Natural killer cell (primary cell): ENCODE results near the gene ARPP21. TPM values are rescaled to one million over a fixed set of nuclear protein-coding genes. Genes with fewer than 3 reads are reported as not detected.
"Not testable (repeated sequence)": the region's sequence is repeated elsewhere in the genome, so short reads cannot be mapped to it uniquely, and the experiment has no call there.

ENCODE experiments used
- ATAC-seq, 3 donors: fragments of 150-1000 bp in 2 of 3; fragments of 200-7000 bp in 1 of 3; cut with Tn5 transposase; 1 replicate in 1 of 3; 2 replicates in 2 of 3; pipeline ENCODE4 v1.10.0; 2021; ENCODE audit warnings: mild to moderate bottlenecking in 2 of 3, moderate library complexity in 2 of 3
- DNase-seq, 2 donors: peaks; one replicate each; pipeline versions ENCODE4 v3.0.0 to v3.0.0-alpha.2; 2013 to 2021; ENCODE audit warnings: mixed read lengths in 1 of 2
- H3K27ac ChIP-seq: one replicate; pipeline ENCODE4 v1.5.1; 2013; ENCODE audit warnings: mild to moderate bottlenecking, low read length
- H3K27me3 ChIP-seq: one replicate; pipeline ENCODE4 v1.6.1; 2013; ENCODE audit warnings: low read length; ENCODE audit not compliant: control insufficient read depth, insufficient read depth
- H3K36me3 ChIP-seq: one replicate; pipeline ENCODE4 v1.6.1; 2013; ENCODE audit warnings: low read length; ENCODE audit not compliant: control insufficient read depth, insufficient read depth
- H3K4me1 ChIP-seq: one replicate; pipeline ENCODE4 v1.6.1; 2013; ENCODE audit warnings: low read length; ENCODE audit not compliant: control insufficient read depth, insufficient read depth
- H3K4me3 ChIP-seq: one replicate; pipeline ENCODE4 v1.5.1; 2013; ENCODE audit warnings: low read length
- H3K9me3 ChIP-seq: one replicate; pipeline ENCODE4 v1.6.1; 2013; ENCODE audit warnings: low read length; ENCODE audit not compliant: control insufficient read depth, insufficient read depth
- H3K27ac Mint-ChIP-seq, 2 donors: one replicate each; pipeline ENCODE4 v1.8.0; 2022; ENCODE audit warnings: mild to moderate bottlenecking in 2 of 2, mixed read lengths in 2 of 2, moderate library complexity in 1 of 2
- H3K27me3 Mint-ChIP-seq, 2 donors: one replicate each; pipeline ENCODE4 v1.8.0; 2022; ENCODE audit warnings: low read depth in 2 of 2, mixed read lengths in 2 of 2
- H3K36me3 Mint-ChIP-seq: one replicate; pipeline ENCODE4 v1.8.0; 2022; ENCODE audit warnings: mixed read lengths
- H3K4me1 Mint-ChIP-seq, 2 donors: one replicate each; pipeline ENCODE4 v1.8.0; 2022; ENCODE audit warnings: mixed read lengths in 2 of 2
- H3K4me3 Mint-ChIP-seq: one replicate; pipeline ENCODE4 v1.8.0; 2022; ENCODE audit warnings: mild to moderate bottlenecking, moderate library complexity, mixed read lengths
- H3K9me3 Mint-ChIP-seq, 2 donors: one replicate each; pipeline ENCODE4 v1.8.0; 2022; ENCODE audit warnings: mixed read lengths in 2 of 2
- WGBS: methylation state at CpG from one replicate; pipeline ENCODE4 v1.1.7; 2013; ENCODE audit warnings: missing lambda C conversion rate; ENCODE audit not compliant: insufficient coverage; 5-methylcytosine and 5-hydroxymethylcytosine counted together
- intact Hi-C: fragments of 100-400 bp; cut with micrococcal nuclease; formaldehyde crosslinking; loops from one replicate; pipeline ENCODE4 v1.14.2; 2022
- total RNA-seq, 4 donors: library from RNA; stranded (reverse); fragments of 120-200 nt in 1 of 4; gene quantifications; one replicate each; pipeline versions ENCODE4 v1.2.3 to v1.2.4, GENCODE V29; 2013 to 2022
- TF ChIP-seq, protein P1 (sequence below): fragments of 200-600 bp; IDR thresholded peaks from one replicate; pipeline ENCODE4 v1.8.0; 2022; ENCODE audit warnings: antibody characterized with exemption

ARPP21 gene
- total RNA-seq, 3 donors from 2014 or later (not counting 1 experiment from before 2014, with no cell fraction given), result not detected

DNA sequence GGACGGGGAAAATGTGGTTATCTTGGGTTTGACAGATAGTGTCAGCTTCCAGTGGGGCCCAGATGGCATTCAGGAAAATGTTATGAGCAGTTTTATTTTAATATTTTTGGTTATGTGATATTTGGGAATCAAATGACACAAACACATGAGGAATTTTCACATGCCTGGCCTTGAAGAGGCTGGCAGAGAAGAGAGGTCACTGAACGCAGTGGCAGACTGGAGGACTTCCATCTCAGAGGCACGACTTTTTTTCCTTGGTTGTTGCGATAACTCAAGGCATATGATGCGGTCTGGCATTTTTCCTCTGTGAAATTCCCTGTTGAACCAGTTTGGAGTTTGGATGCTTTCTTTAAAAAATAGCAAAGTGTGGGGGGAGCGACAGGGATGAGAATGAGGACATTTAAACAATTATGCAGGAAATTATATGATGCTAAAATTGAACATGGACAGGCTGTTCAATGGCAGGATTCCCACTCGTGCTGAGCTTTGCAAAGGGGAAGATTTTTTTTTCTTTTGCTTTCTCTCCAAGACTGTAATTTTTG lies 36.9 kb upstream of the ARPP21 start:
- WGBS, result 80% methylated on average over 7 of the region's 7 CpGs
- no peaks in the 10 kb centered on the region for H3K36me3 Mint-ChIP-seq

DNA sequence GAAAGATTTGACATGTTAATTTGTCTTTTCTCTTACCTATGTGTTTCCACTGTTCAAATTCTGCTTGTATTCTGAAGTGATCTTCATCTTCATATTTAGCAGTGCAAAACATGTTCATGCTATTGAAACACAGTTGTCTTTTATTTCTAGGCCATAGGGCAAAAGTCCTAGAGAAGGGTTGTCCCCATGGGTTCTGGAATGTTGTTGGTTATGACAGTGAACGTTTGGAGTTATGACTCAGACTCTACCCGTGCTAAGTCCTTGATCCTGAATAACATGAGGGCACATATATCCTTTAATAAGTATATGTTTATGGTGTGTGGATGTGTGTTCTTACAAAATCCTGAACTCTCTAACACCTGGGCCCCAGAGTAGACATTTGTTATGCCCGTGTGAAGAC lies 23.0 kb upstream of the ARPP21 start:
- no peaks in the 10 kb centered on the region for H3K4me1 Mint-ChIP-seq
- no peaks in the 10 kb centered on the region for H3K9me3 ChIP-seq
- H3K27ac Mint-ChIP-seq, result no peak overlapping the region
- ATAC-seq (no peak), DNase-seq (no peak)
- no peaks in the 10 kb centered on the region for H3K36me3 Mint-ChIP-seq
- H3K4me3 ChIP-seq, result no peak overlapping the region
- no peaks in the 10 kb centered on the region for H3K4me1 ChIP-seq
- H3K27ac ChIP-seq, result no peak overlapping the region
- 73% methylated on average over 2 of the region's 3 CpGs for WGBS
- H3K9me3 Mint-ChIP-seq, result peaks cover 6 to 8% of the 10 kb centered on the region in 2 donors
- TF ChIP-seq, protein P1, sequence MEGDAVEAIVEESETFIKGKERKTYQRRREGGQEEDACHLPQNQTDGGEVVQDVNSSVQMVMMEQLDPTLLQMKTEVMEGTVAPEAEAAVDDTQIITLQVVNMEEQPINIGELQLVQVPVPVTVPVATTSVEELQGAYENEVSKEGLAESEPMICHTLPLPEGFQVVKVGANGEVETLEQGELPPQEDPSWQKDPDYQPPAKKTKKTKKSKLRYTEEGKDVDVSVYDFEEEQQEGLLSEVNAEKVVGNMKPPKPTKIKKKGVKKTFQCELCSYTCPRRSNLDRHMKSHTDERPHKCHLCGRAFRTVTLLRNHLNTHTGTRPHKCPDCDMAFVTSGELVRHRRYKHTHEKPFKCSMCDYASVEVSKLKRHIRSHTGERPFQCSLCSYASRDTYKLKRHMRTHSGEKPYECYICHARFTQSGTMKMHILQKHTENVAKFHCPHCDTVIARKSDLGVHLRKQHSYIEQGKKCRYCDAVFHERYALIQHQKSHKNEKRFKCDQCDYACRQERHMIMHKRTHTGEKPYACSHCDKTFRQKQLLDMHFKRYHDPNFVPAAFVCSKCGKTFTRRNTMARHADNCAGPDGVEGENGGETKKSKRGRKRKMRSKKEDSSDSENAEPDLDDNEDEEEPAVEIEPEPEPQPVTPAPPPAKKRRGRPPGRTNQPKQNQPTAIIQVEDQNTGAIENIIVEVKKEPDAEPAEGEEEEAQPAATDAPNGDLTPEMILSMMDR, result no peak
- intact Hi-C loops, result no loop called here
- H3K27me3 ChIP-seq, result no peaks in the 10 kb centered on the region
- H3K36me3 ChIP-seq, result no peaks in the 10 kb centered on the region
- H3K4me3 Mint-ChIP-seq, result no peak overlapping the region
- no peaks in the 10 kb centered on the region for H3K27me3 Mint-ChIP-seq

More for the DNA sequence above, 36.9 kb upstream of the ARPP21 start:
- ATAC-seq, result no peak
- no peaks in the 10 kb centered on the region for H3K4me1 ChIP-seq
- no peaks in the 10 kb centered on the region for H3K27me3 Mint-ChIP-seq
- no peak overlapping the region for H3K27ac ChIP-seq
- no peak overlapping the region for H3K27ac Mint-ChIP-seq
- TF ChIP-seq, protein P1, result no peak
- no peaks in the 10 kb centered on the region for H3K27me3 ChIP-seq
- no peak for DNase-seq
- no peak overlapping the region for H3K4me3 ChIP-seq
- H3K4me3 Mint-ChIP-seq, result no peak overlapping the region
- intact Hi-C loops, result no loop called here
- H3K36me3 ChIP-seq, result no peaks in the 10 kb centered on the region
- peaks cover 5 to 7% of the 10 kb centered on the region in 2 donors for H3K9me3 Mint-ChIP-seq
- H3K4me1 Mint-ChIP-seq, result no peaks in the 10 kb centered on the region
- H3K9me3 ChIP-seq, result no peaks in the 10 kb centered on the region

DNA sequence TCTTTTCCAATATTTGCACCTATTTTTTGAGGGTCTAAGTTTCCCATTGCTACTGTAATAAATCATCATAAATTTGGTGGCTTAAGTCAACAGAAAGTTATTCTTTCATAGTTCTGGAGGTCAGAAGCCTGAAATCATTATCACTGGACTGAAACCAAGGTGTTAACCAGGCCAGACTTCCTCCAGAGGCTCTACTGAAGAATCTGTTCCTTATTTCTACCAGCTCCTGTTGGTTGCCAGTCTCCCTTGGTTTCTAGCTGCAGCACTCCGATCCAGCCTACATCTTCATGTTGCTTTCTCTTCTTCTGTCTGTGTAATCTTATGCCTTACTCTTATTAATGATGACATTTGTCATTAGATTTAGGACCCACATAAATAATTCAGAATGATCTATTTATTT lies 22.0 kb upstream of the ARPP21 start:
- H3K4me1 ChIP-seq, result no peaks in the 10 kb centered on the region
- H3K27me3 ChIP-seq, result no peaks in the 10 kb centered on the region
- no peak for DNase-seq
- H3K9me3 Mint-ChIP-seq, result peaks cover 7 to 10% of the 10 kb centered on the region in 2 donors
- H3K27me3 Mint-ChIP-seq, result no peaks in the 10 kb centered on the region
- H3K36me3 Mint-ChIP-seq, result no peaks in the 10 kb centered on the region
- H3K4me3 ChIP-seq, result no peak overlapping the region
- ATAC-seq, result no peak
- H3K4me3 Mint-ChIP-seq, result no peak overlapping the region
- H3K36me3 ChIP-seq, result no peaks in the 10 kb centered on the region
- no peaks in the 10 kb centered on the region for H3K9me3 ChIP-seq
- no peak overlapping the region for H3K27ac Mint-ChIP-seq
- intact Hi-C loops, result no loop called here
- H3K4me1 Mint-ChIP-seq, result no peaks in the 10 kb centered on the region
- WGBS, result 78% methylated on average over 1 of the region's 1 CpG
- no peak overlapping the region for H3K27ac ChIP-seq
- TF ChIP-seq, protein P1, result no peak

DNA sequence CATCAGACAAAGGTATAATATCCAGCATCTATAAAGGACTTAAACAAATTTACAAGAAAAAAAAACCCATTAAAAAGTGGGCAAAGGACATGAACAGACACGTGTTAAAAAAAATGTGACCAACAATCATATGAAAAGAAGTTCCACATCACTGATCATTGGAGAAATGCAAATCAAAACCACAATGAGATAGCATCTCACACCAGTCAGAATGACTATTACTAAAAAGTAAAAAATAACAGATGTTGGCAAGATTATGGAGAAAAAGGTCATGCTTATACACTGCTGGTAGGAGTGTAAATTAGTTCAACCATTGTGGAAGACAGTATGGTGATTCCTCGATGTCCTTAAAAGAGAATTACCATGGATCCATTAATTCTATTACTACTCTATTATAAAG lies 19.1 kb upstream of the ARPP21 start:
- DNase-seq, H3K36me3 Mint-ChIP-seq, H3K36me3 ChIP-seq, H3K4me3 Mint-ChIP-seq, H3K27ac ChIP-seq, H3K4me3 ChIP-seq, intact Hi-C loops, H3K4me1 Mint-ChIP-seq, H3K27ac Mint-ChIP-seq, ATAC-seq, H3K27me3 ChIP-seq, H3K9me3 ChIP-seq, H3K4me1 ChIP-seq, H3K27me3 Mint-ChIP-seq: not testable (repeated sequence)
- WGBS, result 55% methylated on average over 1 of the region's 2 CpGs
- H3K9me3 Mint-ChIP-seq, result peaks cover 5 to 11% of the 10 kb centered on the region in 2 donors
